Coronary artery (tissue), 2 donors: Measurements from ENCODE around the gene KASH5.

ENCODE experiments used
- DNase-seq: peaks from one replicate; pipeline ENCODE4 v3.0.0-alpha.2; 2017; ENCODE audit warnings: low spot score
- H3K27ac ChIP-seq, 2 donors: fragments of 200-600 bp; sonication (generic); one replicate each; pipeline ENCODE4 v1.5.1; 2016 to 2019
- H3K4me3 ChIP-seq: fragments of 200-600 bp; sonication (generic); 2 replicates; pipeline ENCODE4 v1.5.1; 2016; ENCODE audit warnings: mild to moderate bottlenecking, moderate library complexity
- TF ChIP-seq, protein P1 (sequence below): fragments of 200-600 bp; sonication (generic); IDR thresholded peaks from one replicate; pipeline ENCODE4 v1.5.1; 2019; ENCODE audit warnings: antibody characterized with exemption

Gene KASH5

DNA sequence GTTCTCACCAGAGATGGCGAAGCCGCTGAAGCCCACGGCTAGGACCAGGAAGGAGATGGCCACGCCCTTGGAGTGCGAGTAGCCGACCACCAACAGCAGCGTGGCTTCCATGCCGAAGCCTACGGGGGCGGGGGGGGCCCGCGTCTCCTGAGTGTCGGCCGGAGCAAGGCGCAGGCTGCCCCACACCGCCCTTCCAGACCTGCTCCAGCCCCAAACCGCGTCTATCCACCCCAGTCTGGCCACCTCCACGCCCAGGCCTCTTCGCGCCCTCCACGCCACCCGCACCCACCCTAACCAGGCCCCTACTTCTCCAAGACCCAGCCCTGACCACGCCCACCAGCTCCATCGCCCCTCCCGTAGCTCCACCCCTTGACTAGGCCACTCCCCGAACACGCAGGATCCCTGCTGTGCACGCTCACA is 43.3 kb downstream of the KASH5 start:
- H3K4me3 ChIP-seq, result no peak overlapping the region
- DNase-seq, result no peak

DNA sequence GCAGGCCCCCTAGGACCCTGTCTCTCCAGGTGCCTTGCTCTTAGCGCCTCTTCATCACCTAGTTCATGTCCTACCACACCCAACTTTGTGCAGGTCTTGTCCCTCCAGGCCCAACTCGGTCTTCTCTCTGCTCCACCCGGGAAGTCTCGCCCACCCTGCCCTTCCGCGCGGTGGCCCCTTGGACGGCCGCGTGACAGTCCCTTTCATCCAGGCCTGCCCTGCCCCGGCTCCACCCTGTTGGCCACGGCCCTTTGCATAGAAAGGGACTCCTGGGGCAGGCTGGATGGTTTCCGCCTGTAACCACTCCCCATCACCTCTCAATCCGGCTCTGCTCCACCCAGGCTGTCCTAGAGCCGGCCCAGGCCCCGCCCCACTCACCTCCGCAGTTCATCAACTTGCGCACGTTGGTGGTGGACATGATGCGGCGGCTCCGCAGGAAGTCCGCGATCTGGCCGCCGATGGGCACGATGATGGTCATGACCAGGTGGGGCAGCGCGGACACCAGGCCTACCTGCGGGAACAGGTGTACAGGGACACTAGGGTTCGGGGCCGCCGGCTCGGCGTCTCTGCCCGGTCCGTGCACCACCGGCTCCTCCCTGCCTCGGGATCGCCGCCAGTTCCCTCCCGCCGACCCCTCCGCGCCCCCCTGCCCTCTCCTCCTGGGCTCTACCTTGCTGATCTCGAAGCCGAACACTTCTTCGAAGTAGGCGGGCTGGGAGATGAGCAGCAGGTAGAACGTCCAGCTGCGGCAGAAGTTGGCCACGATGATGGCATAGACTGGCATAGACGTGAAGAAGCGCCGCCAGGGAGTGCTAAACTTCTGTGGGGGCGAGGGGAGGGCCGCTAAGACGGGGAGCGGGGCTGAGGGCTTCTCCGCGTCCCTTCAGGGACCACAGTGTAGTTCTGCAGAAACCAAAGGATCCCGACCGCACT is 44.4 kb downstream of the KASH5 start:
- TF ChIP-seq, protein P1, sequence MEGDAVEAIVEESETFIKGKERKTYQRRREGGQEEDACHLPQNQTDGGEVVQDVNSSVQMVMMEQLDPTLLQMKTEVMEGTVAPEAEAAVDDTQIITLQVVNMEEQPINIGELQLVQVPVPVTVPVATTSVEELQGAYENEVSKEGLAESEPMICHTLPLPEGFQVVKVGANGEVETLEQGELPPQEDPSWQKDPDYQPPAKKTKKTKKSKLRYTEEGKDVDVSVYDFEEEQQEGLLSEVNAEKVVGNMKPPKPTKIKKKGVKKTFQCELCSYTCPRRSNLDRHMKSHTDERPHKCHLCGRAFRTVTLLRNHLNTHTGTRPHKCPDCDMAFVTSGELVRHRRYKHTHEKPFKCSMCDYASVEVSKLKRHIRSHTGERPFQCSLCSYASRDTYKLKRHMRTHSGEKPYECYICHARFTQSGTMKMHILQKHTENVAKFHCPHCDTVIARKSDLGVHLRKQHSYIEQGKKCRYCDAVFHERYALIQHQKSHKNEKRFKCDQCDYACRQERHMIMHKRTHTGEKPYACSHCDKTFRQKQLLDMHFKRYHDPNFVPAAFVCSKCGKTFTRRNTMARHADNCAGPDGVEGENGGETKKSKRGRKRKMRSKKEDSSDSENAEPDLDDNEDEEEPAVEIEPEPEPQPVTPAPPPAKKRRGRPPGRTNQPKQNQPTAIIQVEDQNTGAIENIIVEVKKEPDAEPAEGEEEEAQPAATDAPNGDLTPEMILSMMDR, result no peak
- no peak for DNase-seq

More for the DNA sequence above, 43.3 kb downstream of the KASH5 start:
- H3K27ac ChIP-seq, result no peak overlapping the region
- TF ChIP-seq, protein P1, result no peak

DNA sequence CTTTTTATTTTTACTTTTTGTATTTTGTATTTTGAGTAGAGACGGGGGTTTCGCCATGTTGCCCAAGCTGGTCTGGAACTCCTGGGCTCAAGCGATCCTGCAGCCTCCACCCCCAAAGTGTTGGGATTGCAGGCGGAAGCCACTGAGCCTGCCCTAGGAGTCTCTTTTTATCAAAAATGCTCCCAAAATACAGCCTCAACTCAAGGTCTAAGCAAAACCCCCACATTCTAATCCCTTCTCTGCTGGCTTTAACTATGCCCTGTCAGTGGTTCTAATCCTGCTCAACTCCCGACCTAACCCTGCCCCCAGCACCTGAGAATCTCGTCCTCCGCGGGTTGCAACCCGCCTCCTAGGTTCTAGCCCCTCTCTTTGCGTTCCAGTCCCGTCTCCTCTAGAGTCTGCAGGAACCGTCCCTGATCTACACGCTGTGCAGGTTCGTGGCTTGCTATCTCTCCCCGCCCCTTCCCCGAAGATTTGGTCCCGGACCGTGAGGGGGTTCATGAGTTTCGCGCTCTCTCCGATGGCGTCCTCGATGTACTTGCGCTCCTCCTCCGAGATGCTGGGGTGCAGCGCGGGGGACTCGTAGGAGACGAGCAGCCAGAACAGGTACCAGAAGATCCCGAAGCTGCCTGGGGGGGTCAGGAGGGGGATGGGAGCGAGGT is 45.3 kb downstream of the KASH5 start:
- TF ChIP-seq, protein P1, result no peak
- Histone ChIP-seq H3K27ac (no peak overlapping the region), H3K4me3 (no peak overlapping the region)
- no peak for DNase-seq

More for the DNA sequence above, 44.4 kb downstream of the KASH5 start:
- Histone ChIP-seq H3K27ac (no peak overlapping the region), H3K4me3 (peak overlapping the region; percentile 28)

- DNase-seq, result no peak
- TF ChIP-seq, protein P1, result no peak
Observed at GRCh38 chr19:49434907-49435583, 47.0 kb downstream of the KASH5 start.

GRCh38 chr19:49435670-49436069 is 47.6 kb downstream of the KASH5 start:
- H3K27ac ChIP-seq, result no peak overlapping the region
- no peak for DNase-seq
- no peak overlapping the region for H3K4me3 ChIP-seq
- TF ChIP-seq, protein P1, result no peak

More at GRCh38 chr19:49434907-49435583, 47.0 kb downstream of the KASH5 start:
- H3K27ac ChIP-seq, result no peak overlapping the region
- no peak overlapping the region for H3K4me3 ChIP-seq

DNA sequence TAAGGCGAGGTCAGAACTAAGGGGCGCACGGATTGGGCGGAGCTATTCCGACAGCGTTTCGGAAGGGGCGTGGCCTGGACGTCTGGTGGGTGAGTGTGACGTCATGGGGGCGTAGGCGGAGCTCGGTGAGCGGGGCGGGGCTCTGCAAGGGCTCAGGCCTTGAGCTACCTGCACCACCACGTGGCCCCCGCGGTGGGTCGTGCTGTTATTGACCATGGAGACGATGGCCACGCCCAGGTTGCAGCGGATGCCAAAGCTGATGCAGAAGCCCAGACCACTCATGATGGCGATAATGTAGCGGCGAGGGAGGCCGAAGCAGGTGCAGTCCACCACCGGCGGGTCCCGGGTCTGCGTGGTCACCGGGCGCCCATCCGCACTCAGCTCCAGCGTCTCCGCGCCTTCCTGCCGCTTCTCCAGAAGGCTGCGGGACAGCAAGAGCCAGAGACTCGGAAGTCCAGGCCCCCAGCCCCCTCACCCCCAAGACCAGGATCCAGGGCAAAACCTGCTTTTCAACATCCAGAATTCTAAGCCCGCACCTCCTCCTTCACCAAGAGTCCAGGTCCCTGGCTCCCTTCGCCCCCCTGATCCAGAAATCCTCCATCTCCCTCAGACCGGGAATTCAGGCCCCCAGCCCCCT is 48.5 kb downstream of the KASH5 start:
- DNase-seq, result no peak
- H3K4me3 ChIP-seq, result no peak overlapping the region
- TF ChIP-seq, protein P1, result no peak

More for the DNA sequence above, 48.5 kb downstream of the KASH5 start:
- H3K27ac ChIP-seq, result no peak overlapping the region
